ENCODE results near the gene AIFM2. TPM values are rescaled to one million over a fixed set of nuclear protein-coding genes. Genes with fewer than 3 reads are reported as not detected.
"Not testable (repeated sequence)": the region's sequence is repeated elsewhere in the genome, so short reads cannot be mapped to it uniquely, and the experiment has no call there.

AIFM2 gene
- polyA plus RNA-seq, 1 of the 3 experiments (the other 2 are of a cell fraction): 9.5 TPM

DNA sequence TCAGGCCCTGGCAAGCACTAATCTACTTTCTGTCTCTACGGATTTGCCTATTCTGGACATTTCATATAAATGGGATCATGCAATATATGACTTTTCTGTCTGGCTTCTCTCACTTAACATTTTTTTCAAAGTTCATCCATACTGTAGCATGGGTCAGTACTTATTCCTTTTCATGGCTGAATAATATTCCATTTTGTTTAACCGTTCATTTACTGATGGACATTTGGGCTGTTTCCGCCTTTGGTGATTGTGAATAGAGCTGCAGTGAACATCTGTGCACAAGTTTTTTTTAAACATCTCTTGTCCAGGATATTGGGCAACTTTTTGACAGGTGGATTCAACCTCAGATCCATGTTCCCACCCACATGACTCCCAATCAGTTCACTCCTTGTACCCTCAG is 31.0 kb downstream of the AIFM2 start (continued):
- TF ChIP-seq PBX3 (IDR thresholded peaks at IDR 0.05) (no peak), FOXJ3 (CRISPR knock-in tag; IDR thresholded peaks at IDR 0.05) (no peak), TEAD4 (IDR thresholded peaks at IDR 0.05; ENCODE audit: borderline replicate concordance, insufficient read depth) (no peak), USF1 (IDR thresholded peaks at IDR 0.05; ENCODE audit: borderline replicate concordance, low read depth) (no peak), NRF1 (IDR thresholded peaks at IDR 0.05; ENCODE audit: low read depth, low read length) (no peak), FOXM1 (IDR thresholded peaks at IDR 0.05; ENCODE audit: low read depth) (no peak), SIN3A (IDR thresholded peaks at IDR 0.05; ENCODE audit: borderline replicate concordance, low read depth, low read length) (no peak)
- TF ChIP-seq, protein P1, sequence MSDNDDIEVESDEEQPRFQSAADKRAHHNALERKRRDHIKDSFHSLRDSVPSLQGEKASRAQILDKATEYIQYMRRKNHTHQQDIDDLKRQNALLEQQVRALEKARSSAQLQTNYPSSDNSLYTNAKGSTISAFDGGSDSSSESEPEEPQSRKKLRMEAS (IDR thresholded peaks at IDR 0.05; ENCODE audit: low read depth): no peak

GRCh38 chr10:70101068-70101562 is 31.5 kb downstream of the AIFM2 start:
- H3K36me3 ChIP-seq (replicated peaks in 1 of 2; ENCODE audit: control insufficient read depth in 1 of 2, insufficient read depth in 2 of 2, low read length in 1 of 2): peaks cover 9 to 43% of the 10 kb centered on the region in 2 experiments
- H3K9me2 ChIP-seq; DNase-seq; H3K27ac ChIP-seq (ENCODE audit: low read depth in 2 of 2, low read length in 1 of 2); H3K4me1 ChIP-seq (ENCODE audit: control insufficient read depth in 1 of 2, insufficient read depth in 2 of 2, low read depth in 1 of 2, low read length in 1 of 2); POLR2A ChIA-PET; H3K79me2 ChIP-seq (ENCODE audit: insufficient read depth); H3K27me3 ChIP-seq (ENCODE audit: insufficient read depth); H2AFZ ChIP-seq (ENCODE audit: low read depth); H3K4me2 ChIP-seq; H3K9ac ChIP-seq; H3K9me3 ChIP-seq; H3F3A ChIP-seq (replicated peaks; ENCODE audit: insufficient read depth); H4K20me1 ChIP-seq (ENCODE audit: insufficient read depth); H3K4me3 ChIP-seq (ENCODE audit: low read depth in 2 of 2, low read length in 1 of 2): not testable (repeated sequence)
- CTCF ChIA-PET: interaction anchor here (1.8 to 16.8 kb wide), 2 partner anchors 17 to 45 kb away, joined by 5 to 184 read pairs; partner anchors contain the start of gene TYSND1
- 89% methylated on average over 9 of the region's 11 CpGs for WGBS (ENCODE audit: low lambda C conversion rate)

DNA sequence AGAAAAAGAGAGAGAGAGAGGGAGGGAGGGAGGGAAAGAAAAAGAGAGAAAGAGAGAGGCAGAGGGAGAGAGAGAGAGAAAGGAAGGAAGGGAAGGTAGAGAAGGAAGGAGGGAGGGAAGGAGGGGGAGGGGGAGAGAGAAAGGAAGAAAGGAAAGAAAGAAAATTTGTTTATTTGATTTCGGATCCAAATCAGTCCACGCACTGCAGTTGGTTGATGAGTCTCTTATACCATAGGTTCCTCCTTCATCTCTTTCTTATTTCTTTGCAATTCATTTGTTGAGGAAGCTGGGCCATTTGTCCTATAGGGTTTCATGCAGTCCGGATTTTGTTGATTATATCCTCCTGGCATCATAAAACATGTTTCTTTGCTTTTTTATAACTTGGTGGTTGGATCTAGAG is 34.4 kb downstream of the AIFM2 start:
- Histone ChIP-seq H3K27ac (ENCODE audit: low read depth in 2 of 2, low read length in 1 of 2) (no peak overlapping the region), H3K4me3 (ENCODE audit: low read depth in 2 of 2, low read length in 1 of 2) (no peak overlapping the region), H3K4me2 (no peak overlapping the region), H2AFZ (ENCODE audit: low read depth) (no peak overlapping the region), H3K79me2 (ENCODE audit: insufficient read depth) (no peaks in the 10 kb centered on the region), H3K9me2 (no peaks in the 10 kb centered on the region), H3F3A (replicated peaks; ENCODE audit: insufficient read depth) (no peaks in the 10 kb centered on the region), H3K27me3 (ENCODE audit: insufficient read depth) (no peaks in the 10 kb centered on the region), H3K9me3 (no peaks in the 10 kb centered on the region), H3K9ac (no peak overlapping the region), H3K36me3 (replicated peaks in 1 of 2; ENCODE audit: control insufficient read depth in 1 of 2, insufficient read depth in 2 of 2, low read length in 1 of 2) (peaks cover 17 to 59% of the 10 kb centered on the region in 2 experiments), H4K20me1 (ENCODE audit: insufficient read depth) (no peaks in the 10 kb centered on the region), H3K4me1 (ENCODE audit: control insufficient read depth in 1 of 2, insufficient read depth in 2 of 2, low read depth in 1 of 2, low read length in 1 of 2) (no peaks in the 10 kb centered on the region)
- TF ChIP-seq MXI1 (IDR thresholded peaks at IDR 0.05; ENCODE audit: low read depth, low read length) (no peak), ELF1 (IDR thresholded peaks at IDR 0.05) (no peak), MEF2A (IDR thresholded peaks at IDR 0.05; ENCODE audit: borderline replicate concordance, low read depth) (no peak)
- CTCF ChIA-PET: interaction anchor here (1.5 to 16.8 kb wide), 2 partner anchors 20 to 45 kb away, joined by 4 to 184 read pairs; partner anchors contain the start of gene MACROH2A2
- WGBS (ENCODE audit: low lambda C conversion rate): 98% methylated on average over 3 of the region's 3 CpGs
- no peak for DNase-seq
- POLR2A ChIA-PET: no interaction called here
